K562 (cell line): ENCODE results near the gene MTF1. TPM values are rescaled to one million over a fixed set of nuclear protein-coding genes. Genes with fewer than 3 reads are reported as not detected.

ENCODE experiments used
- DACH1 ChIP-seq: fragments of 450-650 bp; IDR thresholded peaks from 2 replicates; pipeline ENCODE4 v1.6.1; 2018; ENCODE audit not compliant: partially characterized antibody
- FIP1L1 ChIP-seq: fragments of 200-400 bp; formaldehyde crosslinking; IDR thresholded peaks from 2 replicates; pipeline ENCODE4 v1.6.1; 2018; ENCODE audit warnings: mild to moderate bottlenecking, low read depth, low read length; ENCODE audit not compliant: poor library complexity, severe bottlenecking
- KLF13 ChIP-seq: fragments of 450-650 bp; IDR thresholded peaks from 2 replicates; pipeline ENCODE4 v1.6.1; 2016; ENCODE audit warnings: missing genetic modification characterization, low read depth, mild to moderate bottlenecking, missing compliant biosample characterization, moderate library complexity, borderline replicate concordance
- L3MBTL2 ChIP-seq: fragments of 450-650 bp; IDR thresholded peaks from 2 replicates; pipeline ENCODE4 v1.6.1; 2016; ENCODE audit warnings: mild to moderate bottlenecking, moderate library complexity
- NFIC ChIP-seq: fragments of 450-650 bp; IDR thresholded peaks from 2 replicates; pipeline ENCODE4 v1.6.1; 2017; ENCODE audit warnings: mild to moderate bottlenecking, inconsistent platforms
- SIN3A ChIP-seq, 2 experiments: fragments of 150-350 bp in 1 of 2; IDR thresholded peaks; 2 replicates each; pipeline ENCODE4 v1.6.1; 2011 to 2016; ENCODE audit warnings: borderline replicate concordance in 2 of 2, low read depth in 2 of 2, low read length in 2 of 2, mild to moderate bottlenecking in 2 of 2, moderate library complexity in 2 of 2; ENCODE audit not compliant: control insufficient read depth in 1 of 2
- polyA plus RNA-seq, 8 experiments: library from polyadenylated mRNA; depleted of rRNA in 4 of 8; stranded (reverse) in 5 of 8; unstranded in 3 of 8; fragments of >200 nt; fragmentation: Nextera tagmentation in 2 of 8; fragmentation: Illumina TruSeq in 1 of 8; extraction: Ambion mirVana in 2 of 8; extraction: Trizol in 1 of 8; gene quantifications; 2 replicates each; pipeline versions ENCODE4 v1.2.1 to v1.2.3, GENCODE V29; 2011 to 2014; ENCODE audit warnings: inconsistent platforms in 1 of 8, missing spikeins in 1 of 8
- total RNA-seq, 7 experiments: library from RNA; depleted of rRNA in 6 of 7; stranded (reverse); fragments of >200 nt in 6 of 7; fragmentation: Illumina TruSeq in 2 of 7; extraction: Trizol in 2 of 7; gene quantifications; 2 replicates each; pipeline versions ENCODE4 v1.2.1 to v1.2.3, GENCODE V29; 2011 to 2021; ENCODE audit warnings: low replicate concordance in 1 of 7
- TF ChIP-seq, protein P1 (sequence below): sonication (generic); formaldehyde crosslinking; IDR thresholded peaks from 2 replicates; pipeline ENCODE4 v1.8.0; 2022; ENCODE audit warnings: mild to moderate bottlenecking, missing genetic modification reagents

The MTF1 gene
- total and polyA plus RNA-seq, 9 of the 15 experiments (the other 6 are each of a cell fraction or from before 2014, with no cell fraction given), result 1.1 to 12.2 (median 4.3) TPM

DNA sequence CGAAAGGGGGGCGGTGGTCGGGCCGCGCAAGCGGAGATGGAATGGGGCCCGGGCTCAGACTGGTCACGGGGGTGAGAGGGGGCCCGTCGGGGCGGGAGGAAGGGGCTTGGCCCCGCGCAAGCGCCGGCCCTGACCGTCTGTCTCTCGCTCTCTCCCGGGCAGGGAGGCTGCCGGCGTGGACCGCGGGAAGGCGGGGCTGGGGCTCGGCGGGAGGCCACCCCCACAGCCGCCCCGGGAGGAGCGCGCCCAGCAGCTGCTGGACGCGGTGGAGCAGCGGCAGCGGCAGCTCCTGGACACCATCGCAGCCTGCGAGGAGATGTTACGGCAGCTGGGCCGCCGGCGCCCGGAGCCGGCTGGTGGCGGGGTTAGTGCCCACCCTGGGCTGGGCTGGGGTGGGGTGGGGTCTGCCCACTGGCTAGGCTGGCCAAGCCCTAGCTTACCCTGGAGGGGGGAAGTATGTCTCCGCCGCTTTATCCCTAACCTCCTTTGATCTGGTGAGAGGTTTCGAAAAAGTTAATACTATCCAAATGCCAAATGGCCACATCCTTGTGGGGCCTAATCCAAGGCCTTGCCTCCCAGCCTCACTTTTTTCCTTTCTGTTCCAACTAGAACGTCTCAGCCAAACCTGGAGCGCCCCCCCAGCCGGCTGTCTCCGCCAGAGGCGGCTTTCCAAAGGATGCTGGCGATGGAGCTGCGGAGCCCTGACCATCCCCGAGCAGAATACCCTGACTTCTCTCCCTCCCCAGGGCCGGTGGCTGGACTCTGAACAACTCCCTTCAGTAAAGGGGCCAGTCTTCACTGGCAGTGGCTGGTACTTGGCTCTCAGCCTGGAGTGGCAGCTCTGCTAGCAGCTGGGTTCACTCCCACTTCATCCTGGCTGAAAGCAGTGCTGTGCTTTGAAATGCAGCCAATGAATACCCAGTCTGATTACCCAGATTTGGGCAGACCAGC is 50.7 kb downstream of the MTF1 start (continued):
- TF ChIP-seq, protein P1, sequence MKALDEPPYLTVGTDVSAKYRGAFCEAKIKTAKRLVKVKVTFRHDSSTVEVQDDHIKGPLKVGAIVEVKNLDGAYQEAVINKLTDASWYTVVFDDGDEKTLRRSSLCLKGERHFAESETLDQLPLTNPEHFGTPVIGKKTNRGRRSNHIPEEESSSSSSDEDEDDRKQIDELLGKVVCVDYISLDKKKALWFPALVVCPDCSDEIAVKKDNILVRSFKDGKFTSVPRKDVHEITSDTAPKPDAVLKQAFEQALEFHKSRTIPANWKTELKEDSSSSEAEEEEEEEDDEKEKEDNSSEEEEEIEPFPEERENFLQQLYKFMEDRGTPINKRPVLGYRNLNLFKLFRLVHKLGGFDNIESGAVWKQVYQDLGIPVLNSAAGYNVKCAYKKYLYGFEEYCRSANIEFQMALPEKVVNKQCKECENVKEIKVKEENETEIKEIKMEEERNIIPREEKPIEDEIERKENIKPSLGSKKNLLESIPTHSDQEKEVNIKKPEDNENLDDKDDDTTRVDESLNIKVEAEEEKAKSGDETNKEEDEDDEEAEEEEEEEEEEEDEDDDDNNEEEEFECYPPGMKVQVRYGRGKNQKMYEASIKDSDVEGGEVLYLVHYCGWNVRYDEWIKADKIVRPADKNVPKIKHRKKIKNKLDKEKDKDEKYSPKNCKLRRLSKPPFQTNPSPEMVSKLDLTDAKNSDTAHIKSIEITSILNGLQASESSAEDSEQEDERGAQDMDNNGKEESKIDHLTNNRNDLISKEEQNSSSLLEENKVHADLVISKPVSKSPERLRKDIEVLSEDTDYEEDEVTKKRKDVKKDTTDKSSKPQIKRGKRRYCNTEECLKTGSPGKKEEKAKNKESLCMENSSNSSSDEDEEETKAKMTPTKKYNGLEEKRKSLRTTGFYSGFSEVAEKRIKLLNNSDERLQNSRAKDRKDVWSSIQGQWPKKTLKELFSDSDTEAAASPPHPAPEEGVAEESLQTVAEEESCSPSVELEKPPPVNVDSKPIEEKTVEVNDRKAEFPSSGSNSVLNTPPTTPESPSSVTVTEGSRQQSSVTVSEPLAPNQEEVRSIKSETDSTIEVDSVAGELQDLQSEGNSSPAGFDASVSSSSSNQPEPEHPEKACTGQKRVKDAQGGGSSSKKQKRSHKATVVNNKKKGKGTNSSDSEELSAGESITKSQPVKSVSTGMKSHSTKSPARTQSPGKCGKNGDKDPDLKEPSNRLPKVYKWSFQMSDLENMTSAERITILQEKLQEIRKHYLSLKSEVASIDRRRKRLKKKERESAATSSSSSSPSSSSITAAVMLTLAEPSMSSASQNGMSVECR (CRISPR knock-in tag), result peak; percentile 39; the same call in 1 of the 2 replicates
- TF ChIP-seq DACH1, result peak; percentile 20
- peak; percentile 25; the same call in 1 of the 2 replicates for TF ChIP-seq NFIC
- peak; percentile 19 for TF ChIP-seq FIP1L1
- TF ChIP-seq L3MBTL2, result peak; percentile 69; the same call in 1 of the 2 replicates
- TF ChIP-seq SIN3A (IDR thresholded peaks at IDR 0.05; ENCODE audit: borderline replicate concordance in 2 of 2, control insufficient read depth in 1 of 2, low read depth in 2 of 2, low read length in 2 of 2), result peak; percentile 70 to 83; a peak in 3 of 4 replicates
- TF ChIP-seq KLF13 (tag), result no peak
